GM19328 (cell line): ENCODE results near the gene TNFAIP8L3.

Source experiments
- ATAC-seq: cut with Tn5 transposase; IDR thresholded peaks from one replicate; pipeline ENCODE4 v1.9.1; 2021; ENCODE audit warnings: mild to moderate bottlenecking, moderate library complexity; ENCODE audit not compliant: unreplicated experiment

TNFAIP8L3 gene

GRCh38 chr15:51090753-51091152 lies 4.0 kb downstream of the TNFAIP8L3 start:
- ATAC-seq, result no peak

GRCh38 chr15:51089699-51090453 lies 4.8 kb downstream of the TNFAIP8L3 start:
- ATAC-seq, result no peak

GRCh38 chr15:51089041-51089440 lies 5.7 kb downstream of the TNFAIP8L3 start:
- no peak for ATAC-seq

- ATAC-seq, result no peak
Observed at GRCh38 chr15:51088585-51088984, 6.1 kb downstream of the TNFAIP8L3 start.

GRCh38 chr15:51087513-51087912 lies 7.2 kb downstream of the TNFAIP8L3 start:
- ATAC-seq, result no peak

- ATAC-seq, result no peak
Observed at GRCh38 chr15:51086409-51086808, 8.3 kb downstream of the TNFAIP8L3 start.

- ATAC-seq, result no peak
Observed at GRCh38 chr15:51085764-51086163, 8.9 kb downstream of the TNFAIP8L3 start.

GRCh38 chr15:51083641-51084166 lies 11.0 kb downstream of the TNFAIP8L3 start:
- ATAC-seq, result no peak

GRCh38 chr15:51082246-51082645 lies 12.5 kb downstream of the TNFAIP8L3 start:
- no peak for ATAC-seq

- no peak for ATAC-seq
Observed at GRCh38 chr15:51080286-51080685, 14.4 kb downstream of the TNFAIP8L3 start.

- no peak for ATAC-seq
Observed at GRCh38 chr15:51079226-51079625, 15.5 kb downstream of the TNFAIP8L3 start.

GRCh38 chr15:51077221-51078153 lies 17.2 kb downstream of the TNFAIP8L3 start:
- no peak for ATAC-seq

GRCh38 chr15:51076524-51077220 lies 18.0 kb downstream of the TNFAIP8L3 start:
- ATAC-seq, result no peak

GRCh38 chr15:51075826-51076523 lies 18.7 kb downstream of the TNFAIP8L3 start:
- no peak for ATAC-seq

GRCh38 chr15:51075364-51075763 lies 19.3 kb downstream of the TNFAIP8L3 start:
- ATAC-seq, result no peak

GRCh38 chr15:51074926-51075325 lies 19.8 kb downstream of the TNFAIP8L3 start:
- no peak for ATAC-seq

- ATAC-seq, result no peak
Observed at GRCh38 chr15:51071578-51071977, 23.1 kb downstream of the TNFAIP8L3 start.

- no peak for ATAC-seq
Observed at GRCh38 chr15:51069983-51070382, 24.7 kb downstream of the TNFAIP8L3 start.

- no peak for ATAC-seq
Observed at GRCh38 chr15:51067510-51067909, 27.2 kb downstream of the TNFAIP8L3 start.

- no peak for ATAC-seq
Observed at GRCh38 chr15:51065781-51066180, 28.9 kb downstream of the TNFAIP8L3 start.
